Activated CD8-positive, alpha-beta memory T cell treated with anti-CD3 and anti-CD28 coated beads, Interleukin-2, amount 50 U/mL, for 1 hour (primary cell): ENCODE measurements around the gene DTL.

ENCODE experiments used
- DNase-seq: peaks from one replicate; pipeline ENCODE4 v3.0.0-alpha.2; 2020; ENCODE audit errors: extremely low read depth

Gene DTL

DNA sequence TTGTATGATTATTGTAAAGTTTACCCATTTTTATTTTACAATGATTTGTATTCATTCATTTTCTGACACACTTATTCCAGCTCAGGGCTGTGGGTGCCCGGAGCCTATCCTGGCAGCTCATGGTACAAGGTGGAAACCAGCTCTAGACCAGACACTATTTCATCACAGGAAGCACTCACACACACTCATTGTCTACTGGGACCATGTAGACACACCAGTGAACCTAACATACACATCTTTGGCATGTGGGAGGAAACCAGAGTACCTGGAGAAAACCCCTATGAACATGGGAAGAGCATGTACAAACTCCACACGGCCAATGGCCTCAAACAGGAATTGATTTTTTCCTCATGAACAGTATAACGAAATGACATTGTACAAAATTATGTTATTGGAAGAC lies 2.4 kb downstream of the DTL start:
- DNase-seq = no peak

- no peak for DNase-seq
Measured at GRCh38 chr1:212039622-212040021, 4.1 kb downstream of the DTL start.

- no peak for DNase-seq
Measured at GRCh38 chr1:212040629-212041412, 5.3 kb downstream of the DTL start.

GRCh38 chr1:212042436-212042835 lies 6.9 kb downstream of the DTL start:
- no peak for DNase-seq

GRCh38 chr1:212044851-212045250 lies 9.3 kb downstream of the DTL start:
- DNase-seq = no peak

DNA sequence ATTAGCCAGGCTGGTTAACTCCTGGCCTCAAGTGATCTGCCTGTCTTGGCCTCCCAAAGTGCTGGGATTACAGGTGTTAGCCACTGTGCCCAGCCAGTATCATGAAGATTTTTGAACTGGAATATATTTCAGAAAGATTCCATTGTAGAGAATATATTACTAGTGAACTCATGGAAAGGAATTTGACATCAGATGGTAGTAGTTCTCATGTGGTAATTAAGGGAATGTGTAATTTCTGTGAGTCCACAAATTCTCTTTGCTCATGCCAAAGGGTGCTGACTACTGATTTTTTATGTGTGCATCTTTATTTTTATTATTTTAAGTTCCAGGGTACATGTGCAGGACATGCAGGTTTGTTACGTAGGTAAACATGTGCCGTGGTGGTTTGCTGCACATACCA lies 10.4 kb downstream of the DTL start:
- DNase-seq = no peak

DNA sequence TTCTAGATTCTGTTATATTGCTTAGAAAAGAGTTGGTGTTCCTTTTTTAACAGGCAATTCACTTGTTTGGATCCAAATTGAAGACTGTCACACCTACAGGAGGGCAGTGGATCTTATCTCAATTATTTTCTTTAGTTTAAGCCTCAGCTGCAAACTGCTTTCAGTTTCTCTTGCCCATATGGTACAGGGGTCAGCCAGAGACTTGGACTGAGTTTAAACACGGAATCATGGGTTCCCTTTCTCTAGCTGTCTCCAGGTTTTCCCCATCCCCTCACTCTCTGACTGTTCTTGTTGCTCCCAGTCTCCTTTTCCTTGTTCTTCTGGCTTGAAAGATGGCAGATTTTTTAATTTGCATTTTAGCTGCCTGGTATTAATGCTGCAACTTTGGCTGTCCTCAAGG lies 18.4 kb downstream of the DTL start:
- no peak for DNase-seq

DNA sequence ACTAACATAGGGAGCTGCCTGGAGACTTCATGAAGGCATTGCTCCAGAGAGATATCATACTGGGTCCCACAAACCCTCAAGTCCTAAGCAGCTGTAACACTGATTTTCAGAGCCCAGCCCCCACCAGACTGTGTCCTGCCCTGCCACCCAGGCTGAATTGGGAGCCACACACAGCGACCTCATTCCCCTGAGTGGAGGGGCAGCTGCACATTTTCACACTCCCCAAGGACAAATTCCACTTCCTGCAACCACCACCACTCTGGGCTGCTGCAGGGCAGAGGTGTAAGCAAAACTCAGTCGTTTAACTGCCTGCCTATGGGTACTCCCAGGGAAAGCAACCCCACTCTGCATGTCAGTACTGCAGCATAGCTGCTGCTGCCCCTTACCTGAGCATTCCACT lies 19.8 kb downstream of the DTL start:
- no peak for DNase-seq

DNA sequence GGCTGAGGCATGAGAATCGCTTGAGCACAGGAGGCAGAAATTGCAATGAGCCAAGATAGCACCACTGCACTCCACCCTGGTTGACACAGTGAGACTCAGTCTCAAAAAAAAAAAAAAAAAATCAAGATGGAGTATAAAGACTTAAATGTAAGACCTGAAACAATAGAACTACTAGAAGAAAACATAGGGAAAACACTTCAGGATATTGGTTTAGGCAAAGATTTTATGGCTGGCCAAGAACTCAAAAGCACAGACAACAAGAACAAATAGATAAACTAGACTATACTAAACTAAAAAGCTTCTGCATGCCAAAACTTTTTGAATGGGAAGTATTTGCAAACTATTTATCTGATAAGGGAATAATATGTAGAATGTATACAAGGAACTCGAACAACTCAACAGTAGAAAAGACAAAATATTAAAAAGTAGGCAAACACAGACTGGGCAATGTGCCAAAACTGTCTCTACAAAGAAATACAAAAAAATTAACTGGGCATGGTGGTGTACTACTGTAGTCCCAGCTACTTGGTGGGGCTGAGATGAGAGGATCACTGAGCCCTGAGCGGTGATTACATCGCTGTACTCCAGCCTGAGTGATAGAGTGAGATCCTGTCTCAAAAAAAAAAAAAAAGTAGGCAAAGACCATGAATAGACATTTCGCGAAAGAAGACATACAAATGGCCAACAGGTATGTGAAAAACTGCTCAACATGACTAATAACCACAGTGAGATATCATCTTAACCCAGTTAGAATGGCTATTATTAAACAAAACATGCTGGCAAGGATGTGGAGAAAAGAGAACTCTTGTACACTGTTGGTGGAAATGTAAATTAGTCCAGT lies 25.3 kb downstream of the DTL start:
- no peak for DNase-seq

DNA sequence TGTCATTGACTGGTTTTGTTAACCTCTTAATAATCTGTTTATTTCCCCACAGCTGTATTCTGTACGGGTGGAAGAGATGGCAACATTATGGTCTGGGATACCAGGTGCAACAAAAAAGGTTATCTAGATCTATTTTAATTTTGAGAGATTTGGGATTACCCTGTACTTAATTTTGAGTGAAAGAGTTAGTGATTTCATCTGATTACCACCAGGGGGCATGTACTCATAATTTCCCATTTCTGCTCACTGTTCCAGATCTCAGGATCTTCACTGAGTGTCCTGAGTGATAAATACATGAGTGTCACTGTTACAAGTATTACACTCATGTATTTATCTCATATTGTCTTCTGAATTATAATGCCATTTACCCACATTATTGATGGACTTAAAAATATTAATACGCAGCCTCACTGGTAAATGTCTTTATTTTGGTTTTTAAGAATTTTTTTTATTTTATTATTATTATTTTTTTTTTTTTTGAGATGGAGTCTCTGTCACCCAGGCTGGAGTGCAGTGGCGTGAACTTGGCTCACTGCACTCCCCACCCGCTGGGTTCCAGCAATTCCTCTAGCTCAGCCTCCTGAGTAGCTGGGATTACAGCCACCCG lies 27.4 kb downstream of the DTL start:
- DNase-seq = no peak

- no peak for DNase-seq
Measured at GRCh38 chr1:212067787-212068186, 32.2 kb downstream of the DTL start.

DNA sequence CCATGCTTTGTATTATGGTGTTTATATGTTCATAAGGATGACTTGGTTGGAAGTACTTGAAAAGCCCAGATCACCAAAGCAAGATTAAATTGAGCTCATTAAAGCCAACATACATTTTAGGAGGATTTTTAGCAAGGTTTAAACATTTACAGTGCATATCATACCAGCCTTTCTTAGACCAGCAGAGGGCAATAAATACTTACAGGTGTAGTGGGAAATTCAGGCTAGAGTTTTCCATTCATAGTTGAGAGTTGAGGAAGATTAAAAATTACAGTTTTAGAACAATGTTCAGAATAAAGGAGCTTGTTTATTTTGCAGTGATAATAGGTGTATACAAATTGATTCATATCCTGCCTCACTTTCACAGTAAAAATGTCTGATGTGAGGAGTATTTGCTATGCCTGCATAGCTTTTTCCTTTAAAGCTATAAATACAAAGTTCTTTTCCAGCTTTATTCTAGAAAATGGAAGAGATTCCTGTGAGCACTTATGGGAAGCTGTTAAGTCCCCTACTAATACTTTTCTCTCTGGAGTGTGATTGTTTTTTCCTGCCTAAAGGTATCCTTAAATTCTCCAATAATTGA lies 35.3 kb downstream of the DTL start:
- DNase-seq = no peak

DNA sequence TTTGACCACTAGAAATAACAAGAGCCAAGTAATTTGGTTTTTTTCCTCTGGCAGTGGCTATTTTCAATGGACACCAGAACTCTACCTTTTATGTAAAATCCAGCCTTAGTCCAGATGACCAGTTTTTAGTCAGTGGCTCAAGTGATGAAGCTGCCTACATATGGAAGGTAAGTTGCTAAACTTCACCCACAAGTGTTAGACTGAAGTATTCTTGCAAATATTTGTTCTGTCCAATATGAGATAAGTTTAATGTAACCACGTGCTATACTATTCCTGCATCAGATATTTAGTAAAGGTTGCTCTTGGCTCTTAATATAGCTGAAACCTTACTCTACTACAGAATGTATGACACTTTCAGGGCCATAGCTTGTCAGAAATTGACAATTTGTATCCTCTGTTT lies 36.5 kb downstream of the DTL start:
- no peak for DNase-seq

- DNase-seq = no peak
Measured at GRCh38 chr1:212073490-212073889, 37.9 kb downstream of the DTL start.

DNA sequence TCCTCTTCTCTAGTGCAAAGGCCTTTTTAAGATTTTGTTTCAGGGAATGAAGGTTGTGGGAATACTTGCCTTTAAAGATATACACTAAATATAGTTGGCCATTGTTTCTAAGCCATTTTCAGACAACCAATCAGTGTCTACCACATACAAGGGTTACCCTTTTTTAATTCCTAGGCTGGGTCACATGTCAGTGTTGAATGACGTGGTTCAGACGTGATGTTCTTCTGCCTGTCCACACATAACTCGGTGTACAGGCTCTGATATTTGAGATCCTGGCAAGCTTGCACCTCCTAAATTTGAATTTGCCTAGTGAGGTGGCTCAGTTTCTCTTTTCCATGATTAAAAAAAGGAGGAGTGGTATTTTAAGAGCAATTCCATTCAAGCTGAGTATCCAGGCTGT lies 38.8 kb downstream of the DTL start:
- DNase-seq = no peak

DNA sequence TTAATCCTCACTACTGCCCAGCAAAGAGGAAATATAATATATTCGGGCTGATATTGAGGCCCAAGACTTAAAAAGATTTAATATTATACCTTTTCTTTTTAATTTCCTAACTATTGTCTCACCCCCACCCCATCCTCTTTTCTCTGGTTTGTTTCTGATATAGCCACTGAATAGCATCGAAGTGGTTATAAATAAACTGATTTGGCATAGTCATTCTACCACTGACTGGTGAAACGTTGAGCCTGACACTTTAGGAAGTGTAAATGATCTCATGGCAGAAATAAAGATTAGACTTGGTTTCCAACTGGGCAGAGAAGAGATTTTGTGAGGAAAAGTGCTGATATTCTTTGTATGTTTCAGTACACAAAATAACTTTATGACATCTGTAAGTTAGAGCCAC lies 39.3 kb downstream of the DTL start:
- no peak for DNase-seq

DNA sequence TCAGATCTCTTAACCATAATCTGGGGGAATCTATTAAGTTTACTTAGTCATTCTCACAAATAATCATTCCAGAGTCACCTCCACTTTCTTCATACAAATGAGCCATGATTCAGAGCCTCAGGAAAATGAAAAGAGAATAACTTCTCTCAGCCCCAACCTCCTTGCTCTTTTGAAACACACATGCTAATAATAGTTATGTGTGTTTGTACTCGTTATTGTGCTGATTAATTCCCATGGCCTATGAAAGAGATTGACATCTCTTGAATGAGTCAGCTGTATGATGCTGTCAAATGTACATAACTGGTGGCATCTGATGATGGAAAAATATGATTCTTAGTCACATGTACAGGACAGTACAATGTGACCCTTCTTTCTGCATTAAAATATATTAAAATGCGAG lies 41.5 kb downstream of the DTL start:
- DNase-seq = no peak

- no peak for DNase-seq
Measured at GRCh38 chr1:212078826-212079225, 43.3 kb downstream of the DTL start.

DNA sequence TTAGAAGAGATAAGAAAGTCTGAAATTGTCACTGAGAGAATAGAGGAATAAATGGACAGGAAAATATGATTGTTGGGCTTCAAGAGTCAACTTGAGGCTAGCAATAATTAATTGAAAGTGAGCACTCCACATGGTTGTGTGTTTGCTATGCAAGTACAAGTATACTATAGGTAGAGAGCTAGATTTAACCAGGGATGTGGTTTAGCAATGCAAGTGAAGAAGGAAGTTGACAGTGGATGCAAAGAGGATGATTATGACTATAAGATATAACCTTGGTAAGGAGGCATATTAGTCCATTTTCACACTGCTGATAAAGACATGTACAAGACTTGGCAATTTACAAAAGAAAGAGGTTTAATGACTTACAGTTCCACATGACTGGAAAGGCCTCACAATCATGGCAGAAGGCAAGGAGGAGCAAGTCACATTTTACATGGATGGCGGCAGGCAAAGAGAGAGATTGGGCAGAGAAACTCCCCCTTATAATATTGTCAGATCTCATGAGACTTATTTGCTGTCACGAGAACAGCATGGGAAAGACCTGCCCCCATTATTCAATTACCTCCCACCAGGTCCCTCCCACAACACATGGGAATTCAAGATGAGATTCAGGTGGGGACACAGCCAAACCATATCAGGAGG lies 47.3 kb downstream of the DTL start:
- DNase-seq = no peak

DNA sequence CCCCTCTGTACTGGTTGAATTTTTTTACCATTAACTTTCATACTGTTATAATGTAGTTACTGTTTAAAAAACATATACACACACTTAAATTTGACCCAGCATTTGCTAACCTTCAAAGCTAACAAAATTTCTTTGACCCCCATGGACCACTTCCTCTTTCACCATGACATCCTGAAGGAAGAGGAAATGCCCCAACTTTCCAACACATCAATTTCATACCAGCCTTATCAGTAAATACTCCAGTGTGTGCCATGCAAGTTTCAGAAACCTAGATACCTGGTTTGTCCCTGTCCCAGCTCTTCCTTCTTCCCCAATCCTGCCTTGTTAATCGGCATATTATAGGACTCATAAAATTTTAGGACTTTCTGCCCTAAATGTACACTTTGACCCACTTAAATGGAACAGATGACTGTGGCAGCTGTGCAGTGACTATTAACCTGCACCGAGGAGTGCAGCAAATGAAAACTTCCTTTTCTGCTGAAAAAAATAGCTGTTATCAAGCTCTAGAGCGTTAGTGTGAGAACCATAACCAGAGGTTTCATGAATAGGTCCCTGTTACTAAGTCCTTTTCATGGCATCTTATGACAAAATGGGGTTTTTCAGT lies 54.1 kb downstream of the DTL start:
- no peak for DNase-seq

DNA sequence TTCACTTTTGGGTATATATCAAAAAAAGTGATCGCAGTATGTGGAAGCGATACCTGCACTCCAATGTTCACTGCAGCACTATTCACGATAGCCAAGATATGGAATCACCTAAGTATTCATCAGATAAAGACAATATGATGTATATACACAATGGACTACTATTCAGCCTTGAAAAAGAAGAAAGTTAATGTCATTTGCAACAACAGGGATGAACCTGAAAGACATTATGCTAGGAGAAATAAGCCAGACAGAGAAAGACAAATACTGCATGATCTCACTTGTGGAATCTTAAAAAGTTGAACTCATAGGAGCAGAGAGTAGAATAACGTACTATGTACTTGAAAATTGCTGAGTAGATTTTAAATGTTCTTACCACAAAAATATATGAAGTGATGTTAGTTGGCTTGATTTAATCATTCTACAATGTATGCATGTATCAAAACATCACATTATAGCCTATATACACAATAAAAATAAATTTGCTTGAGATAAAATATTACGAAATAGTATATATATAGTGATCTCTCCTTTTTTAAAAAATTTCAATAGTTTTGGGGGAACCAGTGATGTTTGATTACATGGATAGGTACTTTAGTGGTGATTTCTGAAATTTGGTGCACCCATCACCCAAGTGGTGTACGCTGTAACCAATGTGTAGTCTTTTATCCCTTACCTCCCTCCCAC lies 56.0 kb downstream of the DTL start:
- no peak for DNase-seq
